ENCODE measurements around the gene MYO16. TPM values are rescaled to one million over a fixed set of nuclear protein-coding genes. Genes with fewer than 3 reads are reported as not detected.

The MYO16 gene
- total RNA-seq, 1 experiment from 2014 or later = 0.19 TPM

- intact Hi-C loops (cut with micrococcal nuclease; ENCODE audit: unreplicated experiment) = loop anchor here (10.0 kb wide), 1 partner anchor 101 kb away; no protein-coding TSS in a partner anchor
- no peak for DNase-seq
- no peak for TF ChIP-seq CTCF (IDR thresholded peaks at IDR 0.05; ENCODE audit: unreplicated experiment)
- Mint-ChIP-seq H3K27me3 (ENCODE audit: unreplicated experiment) (no peaks in the 10 kb centered on the region), H3K27ac (ENCODE audit: unreplicated experiment) (no peak overlapping the region), H3K4me3 (ENCODE audit: low read depth, unreplicated experiment) (no peak overlapping the region), H3K9me3 (ENCODE audit: low read depth, unreplicated experiment) (no peaks in the 10 kb centered on the region), H3K36me3 (ENCODE audit: insufficient read depth, unreplicated experiment) (peaks cover 5% of the 10 kb centered on the region), H3K4me1 (ENCODE audit: low read depth, unreplicated experiment) (peaks cover 32% of the 10 kb centered on the region)
- CTCF ChIA-PET = interaction anchor here (0.7 kb wide), 1 partner anchor 76 kb away, joined by 3 read pairs; no protein-coding TSS in a partner anchor
- BruUV-seq (replicated peaks) = no TSS peak
Measured at GRCh38 chr13:109154146-109154545, 524.7 kb downstream of the MYO16 start.

- BruUV-seq (replicated peaks) = no TSS peak
Measured at GRCh38 chr13:109154546-109154945, 525.1 kb downstream of the MYO16 start.

DNA sequence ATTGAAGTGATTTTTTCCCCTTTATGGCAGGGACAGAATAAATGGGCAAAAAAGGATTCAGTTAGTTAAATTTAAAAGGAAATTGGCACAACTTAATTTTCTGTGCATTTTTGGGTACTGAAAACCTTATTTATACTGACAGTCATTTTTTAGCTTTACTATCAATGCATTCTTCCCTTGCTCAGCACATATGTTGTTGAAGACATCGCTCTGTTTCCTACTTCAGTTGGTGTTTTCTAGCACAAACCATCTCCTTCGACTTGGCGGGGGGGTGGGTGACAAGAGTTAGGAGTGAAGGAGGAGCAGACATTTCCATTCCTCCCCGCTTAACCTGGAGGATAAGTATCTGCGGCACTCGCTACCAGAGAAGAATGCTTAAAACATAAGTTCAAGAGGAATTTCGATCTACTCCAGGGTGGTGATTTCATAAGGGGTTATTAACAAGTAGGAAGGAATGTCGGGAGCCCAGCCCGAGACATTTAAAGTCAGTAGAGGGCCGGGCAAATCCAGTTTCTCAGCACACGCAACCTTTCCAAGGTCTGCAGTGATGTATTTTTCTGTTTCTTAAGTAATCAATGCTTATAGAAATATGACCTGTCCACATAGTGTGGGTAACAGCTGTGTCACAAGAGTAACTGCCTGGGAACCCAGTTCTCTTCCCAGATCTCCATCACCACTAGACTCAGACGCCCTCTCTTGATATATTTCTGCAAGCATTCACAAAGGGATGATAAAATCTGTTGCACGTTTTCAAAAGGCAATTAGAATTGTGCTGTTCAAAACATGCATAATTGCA is 525.8 kb downstream of the MYO16 start:
- Mint-ChIP-seq H3K9me3 (ENCODE audit: low read depth, unreplicated experiment) (no peaks in the 10 kb centered on the region), H3K36me3 (ENCODE audit: insufficient read depth, unreplicated experiment) (peaks cover 5% of the 10 kb centered on the region), H3K4me1 (ENCODE audit: low read depth, unreplicated experiment) (peaks cover 40% of the 10 kb centered on the region), H3K27ac (ENCODE audit: unreplicated experiment) (peak overlapping the region; percentile 91), H3K4me3 (ENCODE audit: low read depth, unreplicated experiment) (peak overlapping the region; percentile 41), H3K27me3 (ENCODE audit: unreplicated experiment) (no peaks in the 10 kb centered on the region)
- intact Hi-C loops (cut with micrococcal nuclease; ENCODE audit: unreplicated experiment) = loop anchor here (10.0 kb wide), 1 partner anchor 100 kb away; no protein-coding TSS in a partner anchor
- no peak for TF ChIP-seq CTCF (IDR thresholded peaks at IDR 0.05; ENCODE audit: unreplicated experiment)
- DNase-seq = no peak
- CTCF ChIA-PET = interaction anchor here (0.7 kb wide), 1 partner anchor 77 kb away, joined by 3 read pairs; no protein-coding TSS in a partner anchor
- BruUV-seq (replicated peaks) = no TSS peak

More at GRCh38 chr13:109154546-109154945, 525.1 kb downstream of the MYO16 start:
- no peak for TF ChIP-seq CTCF (IDR thresholded peaks at IDR 0.05; ENCODE audit: unreplicated experiment)
- H3K4me3 Mint-ChIP-seq (ENCODE audit: low read depth, unreplicated experiment) = no peak overlapping the region
- DNase-seq = no peak
- H3K27me3 Mint-ChIP-seq (ENCODE audit: unreplicated experiment) = no peaks in the 10 kb centered on the region
- no peaks in the 10 kb centered on the region for H3K9me3 Mint-ChIP-seq (ENCODE audit: low read depth, unreplicated experiment)
- H3K27ac Mint-ChIP-seq (ENCODE audit: unreplicated experiment) = no peak overlapping the region
- peaks cover 36% of the 10 kb centered on the region for H3K4me1 Mint-ChIP-seq (ENCODE audit: low read depth, unreplicated experiment)
- peaks cover 5% of the 10 kb centered on the region for H3K36me3 Mint-ChIP-seq (ENCODE audit: insufficient read depth, unreplicated experiment)
- CTCF ChIA-PET = interaction anchor here (0.7 kb wide), 1 partner anchor 76 kb away, joined by 3 read pairs; no protein-coding TSS in a partner anchor
- intact Hi-C loops (cut with micrococcal nuclease; ENCODE audit: unreplicated experiment) = loop anchor here (10.0 kb wide), 1 partner anchor 100 kb away; no protein-coding TSS in a partner anchor

DNA sequence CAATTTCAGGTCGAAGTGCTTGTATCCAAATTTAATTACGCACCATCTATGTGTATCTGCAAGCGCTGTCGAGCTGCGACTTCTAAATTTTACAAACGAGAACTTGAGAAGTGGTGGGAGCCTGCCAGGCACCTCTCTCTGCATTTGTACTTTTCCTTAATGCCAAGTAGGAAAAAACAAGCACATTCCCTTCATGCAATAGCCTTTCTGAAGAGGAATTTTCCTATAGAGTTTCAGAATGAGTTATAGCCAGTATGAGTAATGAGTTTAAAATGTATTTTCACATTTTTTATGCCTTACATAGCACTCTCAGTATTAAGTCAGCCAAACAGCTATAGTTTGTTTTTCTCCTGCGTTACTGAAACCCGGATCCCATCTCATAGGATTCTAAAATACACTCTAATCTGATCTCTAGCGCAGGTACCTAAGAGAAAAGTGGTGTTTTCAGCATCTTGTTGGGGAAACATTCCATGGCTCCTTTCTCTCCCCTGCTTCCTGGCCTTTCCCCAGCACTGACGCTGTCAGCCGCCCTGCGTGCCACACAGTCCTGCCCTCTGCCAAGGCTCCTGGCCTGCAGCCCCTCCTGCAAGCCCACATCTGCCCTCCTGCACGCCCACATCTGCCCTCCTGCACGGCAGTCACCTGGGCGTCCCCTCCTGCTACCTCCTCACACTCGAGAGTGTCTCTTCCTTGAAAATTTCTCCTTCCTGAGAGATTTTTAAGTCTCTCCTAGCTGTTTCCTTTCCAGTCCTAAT is 526.9 kb downstream of the MYO16 start:
- H3K27ac Mint-ChIP-seq (ENCODE audit: unreplicated experiment) = peak overlapping the region; percentile 91
- DNase-seq = no peak
- no peak for TF ChIP-seq CTCF (IDR thresholded peaks at IDR 0.05; ENCODE audit: unreplicated experiment)
- H3K36me3 Mint-ChIP-seq (ENCODE audit: insufficient read depth, unreplicated experiment) = peaks cover 5% of the 10 kb centered on the region
- H3K4me1 Mint-ChIP-seq (ENCODE audit: low read depth, unreplicated experiment) = peaks cover 40% of the 10 kb centered on the region
- H3K27me3 Mint-ChIP-seq (ENCODE audit: unreplicated experiment) = no peaks in the 10 kb centered on the region
- H3K9me3 Mint-ChIP-seq (ENCODE audit: low read depth, unreplicated experiment) = no peaks in the 10 kb centered on the region
- CTCF ChIA-PET = no interaction called here
- no TSS peak for BruUV-seq (replicated peaks)
- H3K4me3 Mint-ChIP-seq (ENCODE audit: low read depth, unreplicated experiment) = peak overlapping the region; percentile 57
- intact Hi-C loops (cut with micrococcal nuclease; ENCODE audit: unreplicated experiment) = loop anchor here (10.0 kb wide), 1 partner anchor 98 kb away; no protein-coding TSS in a partner anchor
